HG03139 (cell line): ENCODE data around the gene SNX13.

Source experiments
- ATAC-seq: cut with Tn5 transposase; IDR thresholded peaks from one replicate; pipeline ENCODE4 v1.9.1; 2021; ENCODE audit not compliant: unreplicated experiment

The SNX13 gene

DNA sequence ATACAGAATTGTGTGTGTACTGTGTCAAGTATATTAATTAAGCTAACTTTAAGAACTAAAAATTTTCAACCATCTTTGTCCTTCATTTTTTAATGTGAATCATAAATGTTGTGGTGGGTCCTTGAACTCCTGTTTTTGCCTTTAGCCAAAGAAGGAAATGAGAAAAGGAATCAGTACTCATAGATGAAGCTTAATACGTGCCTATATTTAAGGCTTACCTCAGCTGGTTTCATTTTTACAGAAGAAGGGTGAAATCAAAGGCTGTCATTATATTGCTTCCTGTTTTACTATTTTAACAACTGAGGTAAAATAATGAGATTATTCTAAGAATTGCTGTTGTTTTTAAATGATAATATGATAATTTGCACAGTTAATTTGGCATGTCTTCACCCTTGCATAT is 6.3 kb upstream of the SNX13 start:
- ATAC-seq, result peak; percentile 63

DNA sequence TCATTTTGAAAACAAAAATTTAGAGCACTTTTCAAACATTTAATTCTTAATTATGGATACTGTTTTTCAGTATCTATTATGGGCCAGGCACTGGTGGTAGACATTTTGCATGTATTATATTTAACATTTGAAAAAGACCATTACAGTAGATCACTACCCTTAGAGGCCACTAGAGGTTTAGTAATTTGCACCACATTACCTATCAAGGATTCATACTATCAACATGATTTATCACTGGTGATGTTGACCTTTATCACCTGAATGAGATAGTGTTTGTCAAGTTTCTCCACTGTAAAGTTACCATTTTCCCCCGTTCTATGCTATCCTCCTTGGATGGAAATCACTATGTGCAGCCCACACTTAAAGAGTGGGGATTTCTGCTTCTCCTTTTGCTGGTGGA is 4.4 kb upstream of the SNX13 start:
- no peak for ATAC-seq

DNA sequence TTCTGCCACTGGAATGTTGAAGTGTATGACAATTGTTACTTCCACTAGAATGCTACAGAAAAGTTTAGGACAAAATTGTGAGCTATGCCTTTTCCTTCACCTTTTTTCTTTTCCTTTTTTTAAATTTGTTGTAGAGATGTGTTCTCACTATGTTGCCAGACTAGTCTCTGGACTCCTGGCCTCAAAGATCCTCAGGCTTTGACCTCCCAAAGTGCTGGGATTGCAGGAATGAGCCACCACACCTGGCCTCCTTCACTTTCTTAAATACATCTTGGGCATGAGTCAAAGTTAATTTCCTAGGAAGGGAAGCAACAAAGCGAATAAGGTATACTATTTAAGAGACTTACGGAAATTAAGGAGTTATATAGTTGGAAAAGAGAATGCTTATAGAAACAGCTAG is 2.7 kb upstream of the SNX13 start:
- no peak for ATAC-seq

DNA sequence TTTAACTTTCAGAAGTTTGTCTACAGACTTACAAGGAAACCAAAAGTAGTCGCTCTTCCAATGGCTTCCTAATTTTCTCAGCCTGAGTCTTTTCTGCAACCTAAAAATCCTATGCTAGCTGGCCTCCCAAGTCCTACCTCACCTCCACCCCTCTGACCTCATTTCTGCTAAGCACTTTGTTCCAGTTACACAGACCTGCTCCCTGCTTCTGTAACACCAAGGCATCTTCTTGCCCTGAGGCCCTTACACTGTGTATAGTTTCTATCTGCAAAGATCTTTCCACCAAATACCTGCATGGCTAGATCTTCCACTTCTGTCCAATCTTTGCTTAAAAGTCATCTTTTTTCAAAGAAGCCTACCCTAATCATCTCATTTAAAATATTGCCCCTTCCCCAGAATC is 1.9 kb upstream of the SNX13 start:
- no peak for ATAC-seq

DNA sequence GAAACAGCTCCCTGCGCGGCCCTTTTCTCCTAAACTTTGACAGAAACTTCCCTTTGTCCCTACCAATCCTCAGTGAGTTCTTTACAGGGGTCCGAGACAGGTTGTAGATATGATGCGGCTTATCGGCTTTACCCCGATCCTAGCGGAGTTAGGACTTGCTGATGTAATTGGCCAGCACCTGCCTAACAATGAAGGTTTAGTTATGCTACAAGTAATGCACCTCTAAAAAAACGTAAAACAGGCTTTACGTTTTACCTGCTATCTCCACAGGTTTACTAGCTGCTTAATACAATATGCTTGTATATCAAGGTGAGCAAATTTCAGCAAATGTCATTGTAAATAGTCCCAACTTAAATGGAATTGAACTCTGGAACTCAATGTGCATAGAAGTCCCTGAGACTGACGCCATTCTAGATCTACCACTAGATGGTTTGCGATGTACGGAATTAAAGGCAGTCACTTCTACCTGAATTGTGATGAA is 697 bp upstream of the SNX13 start:
- no peak for ATAC-seq

DNA sequence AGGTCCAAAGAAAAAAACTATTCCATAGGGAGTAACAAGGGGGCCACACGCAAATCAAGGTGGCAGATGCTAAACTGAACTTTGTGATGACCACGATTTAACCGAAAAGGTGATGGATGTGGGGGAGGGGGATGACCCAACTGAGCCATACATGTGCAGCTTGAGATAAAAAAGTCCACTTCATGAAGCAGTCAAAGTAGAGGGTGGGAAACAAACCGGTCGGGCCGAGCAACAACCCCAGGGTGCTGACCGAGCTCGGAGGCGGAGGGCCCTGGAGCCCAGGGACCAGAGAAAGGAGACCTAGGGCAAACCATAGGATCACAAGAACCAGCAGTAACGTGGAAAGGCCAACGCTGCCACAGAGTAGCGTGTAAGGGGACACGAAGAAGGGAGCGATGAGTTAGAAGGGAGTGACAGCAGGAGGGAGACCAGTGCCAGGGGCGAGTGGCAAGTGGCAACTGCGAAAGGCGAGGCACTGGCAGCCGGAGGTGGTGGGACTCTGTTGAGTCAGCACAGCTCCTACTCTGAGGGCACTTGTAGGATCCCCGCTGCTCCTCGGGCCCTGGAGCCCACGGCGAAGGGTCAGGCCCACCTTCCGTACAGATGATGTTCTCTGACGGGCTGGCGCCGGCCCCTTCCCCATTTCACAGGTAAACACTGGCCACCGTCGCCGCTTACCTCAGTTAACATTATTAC is 540 bp downstream of the SNX13 start:
- ATAC-seq, result peak; percentile 35

DNA sequence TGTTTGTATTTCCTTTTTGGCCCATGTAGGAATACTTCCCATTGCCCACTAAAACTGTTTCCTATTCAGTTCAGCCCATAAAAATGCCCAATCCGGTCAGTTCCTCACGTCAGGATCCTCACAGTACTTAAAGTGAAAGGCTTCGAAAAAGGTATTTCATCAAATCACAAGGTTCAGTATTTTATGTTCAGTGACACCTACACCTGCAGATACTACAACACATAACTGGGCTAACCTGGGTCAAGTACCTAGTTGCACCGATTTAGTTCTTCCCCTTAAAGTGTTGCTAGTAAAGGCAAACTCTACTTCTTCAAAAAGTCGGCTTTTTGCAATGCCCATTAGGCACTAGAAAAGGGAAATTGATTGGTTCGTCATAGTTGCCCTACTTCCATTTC is 1.1 kb downstream of the SNX13 start:
- ATAC-seq, result no peak

DNA sequence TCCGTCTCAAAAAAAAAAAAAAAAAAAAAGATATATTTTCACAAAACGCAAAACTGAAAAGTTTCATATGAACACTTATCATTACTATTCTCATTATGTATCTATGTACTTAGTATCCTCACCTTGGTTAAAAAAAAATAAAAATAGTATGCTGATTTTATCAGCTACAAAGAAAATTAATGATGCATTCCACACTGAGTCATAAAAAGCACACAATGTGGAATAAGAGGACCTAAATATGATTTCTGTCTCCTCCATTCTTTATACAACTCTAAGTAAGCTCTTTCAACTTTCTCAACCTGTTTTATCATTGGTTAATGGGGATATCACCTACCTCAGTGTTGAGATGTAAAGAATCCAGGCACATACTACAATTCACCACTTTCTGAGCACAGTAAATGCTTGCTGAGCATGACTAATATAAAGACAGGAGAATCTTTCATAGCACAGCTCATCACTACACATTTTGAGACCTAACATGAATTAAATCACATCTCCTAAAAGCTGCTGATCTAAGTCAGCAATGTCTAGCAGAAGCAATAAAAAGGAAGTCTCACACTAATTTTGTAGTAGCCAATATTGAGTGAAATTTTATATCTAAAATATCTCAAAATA is 2.7 kb downstream of the SNX13 start:
- ATAC-seq, result no peak

DNA sequence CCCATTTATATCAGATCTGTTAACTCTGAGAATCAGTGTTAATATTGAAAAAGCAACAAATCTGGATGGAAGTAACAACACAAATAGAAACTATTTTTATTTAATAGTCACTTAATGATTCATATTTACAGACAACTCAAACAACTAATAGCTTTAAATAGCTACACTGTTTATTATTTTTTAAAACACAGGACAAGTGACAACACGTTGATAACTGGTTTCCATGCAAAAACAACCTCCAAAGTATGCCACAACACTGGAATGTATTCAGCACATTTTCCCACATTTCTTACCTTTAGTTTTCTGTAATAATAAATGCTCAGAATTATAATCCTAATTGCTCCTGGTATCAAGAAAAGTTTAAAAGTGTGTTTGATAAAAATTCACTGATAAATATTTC is 4.0 kb downstream of the SNX13 start:
- ATAC-seq, result no peak

DNA sequence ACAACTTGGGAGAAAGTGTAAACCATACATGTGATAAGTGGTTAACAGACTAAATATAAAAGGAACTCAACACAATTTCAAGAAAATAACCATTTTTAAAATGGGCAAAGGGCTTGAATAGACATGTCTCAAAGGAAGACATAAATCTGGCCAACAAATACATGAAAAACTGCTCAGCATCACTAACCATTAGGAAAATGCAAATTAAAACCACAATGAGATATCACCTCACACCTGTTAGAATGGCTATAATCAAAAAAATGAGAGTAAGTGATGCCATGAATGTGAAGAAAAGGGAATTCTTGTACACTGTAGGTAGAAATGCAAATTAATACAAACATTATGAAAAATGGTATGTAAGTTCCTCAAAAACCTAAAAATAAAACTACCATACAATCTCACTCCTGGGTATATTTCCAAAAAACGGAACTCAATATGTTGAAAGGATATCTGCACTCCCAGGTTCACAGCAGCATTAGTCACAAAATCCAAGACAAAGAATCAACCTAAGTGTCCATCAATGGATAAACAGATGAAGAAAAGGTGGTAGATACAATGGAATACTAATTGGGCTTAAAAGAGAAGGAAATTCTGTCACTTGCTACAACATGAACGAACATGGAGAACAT is 5.6 kb downstream of the SNX13 start:
- ATAC-seq, result no peak

DNA sequence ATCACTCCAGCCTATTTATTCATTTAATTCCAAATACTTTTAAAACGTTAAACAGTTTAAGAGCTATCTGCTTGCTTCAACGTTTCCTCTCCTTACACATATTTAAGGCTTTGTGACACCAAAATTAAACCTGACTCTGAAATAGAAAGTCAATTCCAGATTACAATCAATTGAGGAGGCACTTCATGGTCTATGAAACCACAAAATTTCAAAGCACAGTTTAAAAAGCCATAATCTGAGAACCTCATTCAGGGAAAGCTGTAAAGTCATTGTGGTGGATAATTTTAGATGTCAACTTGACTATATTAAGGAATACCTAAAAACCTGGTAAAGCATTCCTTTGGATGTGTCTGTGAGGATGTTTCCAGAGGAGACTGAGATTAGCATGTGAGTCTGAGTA is 6.2 kb downstream of the SNX13 start:
- ATAC-seq, result no peak

DNA sequence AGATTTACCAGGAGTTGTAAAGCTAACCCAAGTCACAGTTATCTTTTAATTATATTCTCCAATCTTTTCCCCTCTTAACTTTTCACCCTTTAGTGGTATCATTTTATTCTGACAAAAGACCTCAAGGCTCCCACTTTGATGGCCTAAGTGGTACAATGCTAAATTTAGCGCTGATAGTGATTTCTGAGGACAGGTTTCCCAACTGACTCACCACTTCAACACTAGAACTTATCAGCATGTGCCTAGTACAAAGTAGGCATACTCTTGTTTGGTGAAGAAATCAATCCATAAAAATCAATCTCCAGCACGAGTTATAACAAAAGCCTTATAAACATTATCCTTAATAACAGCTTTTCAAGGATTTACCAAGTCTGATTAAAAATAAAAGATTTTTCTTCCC is 7.5 kb downstream of the SNX13 start:
- no peak for ATAC-seq

DNA sequence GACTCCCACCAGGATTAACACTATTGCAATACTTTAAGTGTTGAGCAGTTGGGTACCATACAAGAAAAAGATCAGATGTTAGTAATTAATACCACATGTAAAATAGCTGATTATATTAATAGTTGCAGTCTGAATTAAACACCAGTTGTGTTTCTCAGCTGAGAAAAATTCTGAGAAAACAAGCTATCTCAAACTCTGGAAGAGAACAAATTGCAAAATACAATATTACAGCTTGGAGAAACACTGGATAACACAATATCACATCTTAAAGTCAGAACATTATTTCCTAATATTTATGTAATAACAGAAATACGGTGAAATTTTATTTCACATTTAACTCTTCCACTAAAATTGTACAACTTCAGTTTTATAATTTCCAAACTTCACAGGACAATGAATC is 9.2 kb downstream of the SNX13 start:
- no peak for ATAC-seq

DNA sequence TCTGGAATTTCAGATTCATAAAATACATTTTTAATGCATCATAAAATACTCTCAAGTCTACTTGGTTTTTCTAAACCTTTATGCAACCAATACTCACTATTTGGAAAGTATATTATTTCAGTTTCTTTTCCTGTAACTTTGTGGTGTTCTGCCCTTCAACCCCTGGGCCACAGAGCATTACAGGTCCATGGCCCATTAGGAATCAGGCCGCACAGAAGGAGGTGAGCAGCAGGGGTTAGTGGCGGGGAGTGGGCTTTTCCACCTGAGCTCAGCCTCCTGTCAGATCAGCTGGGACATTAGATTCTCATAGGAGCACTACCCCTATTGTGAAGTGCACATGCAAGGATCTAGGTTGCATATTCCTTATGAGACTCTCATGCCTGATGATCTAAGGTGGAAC is 9.7 kb downstream of the SNX13 start:
- no peak for ATAC-seq

DNA sequence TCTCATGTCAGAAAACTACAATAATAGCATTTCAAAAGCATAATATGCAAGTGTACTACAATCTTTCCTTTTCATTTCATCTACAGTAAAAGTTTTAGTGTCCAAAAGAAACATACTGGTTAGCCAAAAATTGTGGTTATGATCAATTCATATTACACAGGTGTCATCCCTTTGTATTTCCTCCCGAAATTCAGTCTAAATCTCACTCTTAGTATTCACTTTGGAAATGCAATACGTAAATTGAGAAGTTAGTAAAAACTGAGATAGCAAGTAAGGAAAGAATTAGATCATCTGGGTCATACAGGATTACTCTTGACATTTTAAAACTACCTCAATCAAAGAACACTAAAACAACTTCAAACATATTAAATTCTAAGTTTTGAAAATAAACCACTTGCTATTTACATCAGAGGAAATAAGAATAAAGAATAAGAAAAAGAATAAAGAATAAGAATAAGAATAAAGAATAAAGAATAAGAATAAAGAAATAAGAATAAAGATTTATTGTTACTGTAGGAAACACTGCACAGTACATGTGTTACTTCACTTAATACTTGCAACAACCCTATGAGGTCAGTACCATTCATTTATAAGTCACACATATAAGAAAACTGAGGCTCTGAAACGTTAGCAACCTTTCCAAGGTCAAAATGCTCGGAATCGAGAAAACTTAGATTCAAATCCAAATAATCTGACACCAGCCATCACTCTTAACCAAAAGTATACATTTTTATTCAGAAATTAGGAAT is 10.5 kb downstream of the SNX13 start:
- ATAC-seq, result no peak

DNA sequence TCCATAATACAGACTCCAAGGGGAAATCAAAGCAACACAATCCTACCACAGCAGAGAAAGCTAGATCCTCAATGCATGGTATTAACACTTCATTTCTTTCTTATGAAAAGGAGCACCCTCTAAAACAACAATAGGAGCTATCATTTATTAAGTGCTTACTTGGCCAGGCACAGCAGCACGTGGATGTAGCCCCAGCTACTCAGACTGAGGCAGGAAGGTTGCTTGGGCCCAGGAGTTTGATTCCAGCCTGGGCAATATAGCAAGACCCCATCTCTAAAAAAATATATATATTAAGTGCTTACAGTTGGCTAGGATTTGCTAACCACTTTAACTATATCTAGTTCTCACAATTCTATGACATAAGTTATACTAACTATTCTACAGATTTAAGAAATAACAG is 12.2 kb downstream of the SNX13 start:
- ATAC-seq, result no peak

DNA sequence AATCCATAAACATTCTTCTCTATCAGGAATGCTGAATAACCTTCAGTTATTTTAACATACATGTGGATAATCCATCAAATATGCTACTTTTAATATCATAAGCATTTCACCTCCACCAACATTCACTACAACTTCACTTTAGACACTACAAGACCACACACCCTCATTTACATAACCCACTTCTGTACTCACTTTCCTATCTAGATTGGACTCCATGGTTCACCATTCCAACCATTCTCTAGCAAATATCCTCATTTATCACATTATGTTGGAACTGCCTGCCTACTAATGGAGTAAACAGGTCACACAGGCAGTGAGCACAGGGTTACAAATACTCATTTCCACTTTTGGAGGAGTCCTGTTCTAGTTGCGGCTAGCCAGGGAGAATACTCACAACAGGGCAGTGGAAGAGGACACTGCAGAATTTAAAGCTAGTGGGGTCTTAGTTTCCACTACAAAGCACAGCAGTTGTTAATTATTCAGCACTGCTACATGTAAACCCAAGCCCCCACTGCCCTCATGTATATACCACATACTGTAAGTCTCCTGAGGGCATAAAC is 18.4 kb downstream of the SNX13 start:
- ATAC-seq, result no peak

DNA sequence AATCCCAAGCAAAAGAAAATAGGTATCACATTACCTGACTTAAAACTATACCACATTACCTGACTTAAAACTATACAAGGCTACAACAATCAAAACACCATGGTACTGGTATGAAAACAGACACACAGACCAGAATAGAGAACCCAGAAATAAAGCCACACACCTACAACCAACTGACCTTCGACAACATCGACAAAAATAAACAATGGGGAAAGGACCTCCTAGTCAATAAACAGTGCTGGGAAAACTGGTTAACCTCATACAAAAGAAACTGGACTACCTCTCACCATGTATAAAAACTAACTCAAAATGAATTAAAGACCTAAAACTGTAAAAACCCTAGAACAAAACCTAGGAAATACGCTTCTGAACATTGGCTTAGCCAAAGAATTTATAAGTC is 22.5 kb downstream of the SNX13 start:
- ATAC-seq, result no peak

DNA sequence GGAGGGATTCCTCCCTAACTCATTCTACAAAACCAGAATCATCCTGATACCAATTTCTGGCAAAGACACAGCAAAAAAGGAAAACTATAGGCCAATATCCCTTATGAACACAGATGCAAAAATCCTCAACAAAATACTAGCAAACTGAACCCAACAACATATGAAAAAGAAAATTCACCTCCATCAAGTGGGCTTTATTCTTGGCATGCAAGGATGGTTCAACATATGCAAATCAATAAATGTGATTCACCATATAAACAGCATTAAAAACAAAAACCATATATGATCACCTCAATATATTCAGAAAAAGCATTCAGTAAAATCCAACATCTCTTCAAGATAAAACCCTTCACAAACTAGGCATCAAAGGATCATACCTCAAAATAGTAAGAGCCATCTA is 23.5 kb downstream of the SNX13 start:
- ATAC-seq, result no peak

DNA sequence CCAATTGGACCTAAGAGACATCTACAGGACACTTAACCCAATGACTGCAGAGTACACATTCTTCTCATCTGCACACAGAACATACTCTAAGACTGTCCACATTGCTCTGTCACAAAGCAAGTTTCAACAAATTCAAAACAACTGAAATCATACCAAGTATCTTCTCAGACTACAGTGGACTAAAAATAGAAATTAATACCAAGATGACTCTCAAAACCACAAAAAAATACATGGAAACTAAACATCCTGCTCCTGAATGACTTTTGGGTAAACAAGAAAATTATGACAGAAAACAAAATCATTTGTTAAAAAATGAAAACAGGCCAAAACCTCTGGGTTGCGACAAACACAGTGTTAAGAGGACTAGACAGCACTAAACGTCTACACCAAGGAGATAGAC is 24.5 kb downstream of the SNX13 start:
- no peak for ATAC-seq

DNA sequence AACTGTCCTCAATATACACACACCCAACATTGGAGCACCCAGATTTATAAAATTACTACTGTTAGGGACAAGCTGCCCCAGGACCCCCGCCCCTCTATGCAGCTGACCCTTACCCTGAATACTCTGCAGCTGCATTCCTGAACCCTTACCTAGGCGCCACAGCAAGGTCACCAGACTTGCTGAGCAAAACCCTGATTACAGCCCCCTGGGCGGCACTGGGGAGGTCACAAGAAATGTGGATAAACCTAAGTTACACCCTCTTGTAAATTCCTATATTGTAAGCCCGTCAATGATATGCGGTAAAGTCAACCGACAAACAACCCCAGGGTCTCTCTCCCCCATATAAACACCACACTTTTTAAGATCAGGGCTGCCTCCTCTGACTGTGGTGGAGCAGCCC is 25.1 kb downstream of the SNX13 start:
- ATAC-seq, result no peak

DNA sequence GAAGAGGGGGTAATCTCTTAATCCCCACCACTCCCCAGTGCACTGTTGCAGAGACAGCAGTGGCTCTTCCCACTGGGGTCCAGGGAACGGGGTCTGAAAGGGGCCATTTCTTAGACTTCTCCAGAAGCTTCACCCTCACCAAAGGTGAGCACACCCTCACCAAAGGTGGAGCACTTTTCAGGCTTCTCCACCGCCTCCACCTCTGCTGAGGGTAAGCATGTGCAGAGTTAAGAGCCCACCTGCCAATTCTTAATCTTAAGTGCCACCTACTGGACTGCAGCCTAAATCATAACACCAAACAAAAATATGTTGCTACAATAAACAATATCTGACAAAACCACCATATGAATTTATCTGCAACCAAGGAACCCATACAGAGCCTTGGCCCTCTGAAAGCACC is 27.0 kb downstream of the SNX13 start:
- ATAC-seq, result no peak
